Measurements from ENCODE around the gene SCGB1D1. TPM values are rescaled to one million over a fixed set of nuclear protein-coding genes. Genes with fewer than 3 reads are reported as not detected.

Gene SCGB1D1
- total and polyA plus RNA-seq, 12 donors, result not detected

GRCh38 chr11:62142921-62143320 is 47.1 kb upstream of the SCGB1D1 start:
- peaks cover 0 to 3% (median 0%) of the 10 kb centered on the region in 9 donors for H3K4me1 ChIP-seq
- H3K36me3 ChIP-seq, result peaks cover 0 to 99% (median 19%) of the 10 kb centered on the region in 9 donors
- no peak for ATAC-seq
- WGBS, 2 donors, result 38 to 42% methylated on average over 3 of the region's 3 CpGs
- H3K27me3 ChIP-seq, result no peaks in the 10 kb centered on the region
- no peak overlapping the region for H3K27ac ChIP-seq
- H3K9me3 ChIP-seq, result no peaks in the 10 kb centered on the region
- no peak for TF ChIP-seq CTCF (IDR thresholded peaks at IDR 0.05)
- intact Hi-C loops (cut with DNase I), result no loop called here
- DNase-seq, result no peak
- H3K4me3 ChIP-seq, result no peak overlapping the region

- peaks cover 0 to 99% (median 19%) of the 10 kb centered on the region in 9 donors for H3K36me3 ChIP-seq
- H3K4me1 ChIP-seq, result peaks cover 0 to 3% (median 0%) of the 10 kb centered on the region in 9 donors
- TF ChIP-seq CTCF (IDR thresholded peaks at IDR 0.05), result no peak
- no peak for ATAC-seq
- DNase-seq, result no peak
- intact Hi-C loops (cut with DNase I), result no loop called here
- H3K27me3 ChIP-seq, result no peaks in the 10 kb centered on the region
- no peak overlapping the region for H3K4me3 ChIP-seq
- no peak overlapping the region for H3K27ac ChIP-seq
- 95 to 100% methylated on average over 1 of the region's 1 CpG for WGBS, 2 donors
- H3K9me3 ChIP-seq, result no peaks in the 10 kb centered on the region
Observed at GRCh38 chr11:62143727-62144126, 46.3 kb upstream of the SCGB1D1 start.

- Histone ChIP-seq H3K27ac (no peak overlapping the region), H3K4me1 (peaks cover 0 to 3% (median 0%) of the 10 kb centered on the region in 9 donors), H3K36me3 (peaks cover 0 to 99% (median 23%) of the 10 kb centered on the region in 9 donors), H3K9me3 (no peaks in the 10 kb centered on the region), H3K27me3 (no peaks in the 10 kb centered on the region), H3K4me3 (no peak overlapping the region)
- ATAC-seq (no peak), DNase-seq (no peak)
- 96 to 97% methylated on average over 24 of the region's 24 CpGs for WGBS, 2 donors
- TF ChIP-seq CTCF (IDR thresholded peaks at IDR 0.05), result no peak
- intact Hi-C loops (cut with DNase I), result no loop called here
Observed at GRCh38 chr11:62144641-62145255, 45.3 kb upstream of the SCGB1D1 start.

GRCh38 chr11:62145261-62145871 is 44.6 kb upstream of the SCGB1D1 start:
- peaks cover 0 to 99% (median 29%) of the 10 kb centered on the region in 9 donors for H3K36me3 ChIP-seq

More at GRCh38 chr11:62145261-62145871, 44.6 kb upstream of the SCGB1D1 start:
- TF ChIP-seq CTCF (IDR thresholded peaks at IDR 0.05), result no peak
- Histone ChIP-seq H3K27me3 (no peaks in the 10 kb centered on the region), H3K4me3 (no peak overlapping the region), H3K4me1 (peaks cover 0 to 3% (median 0%) of the 10 kb centered on the region in 9 donors), H3K27ac (no peak overlapping the region), H3K9me3 (no peaks in the 10 kb centered on the region)
- no peak for ATAC-seq
- intact Hi-C loops (cut with DNase I), result no loop called here
- DNase-seq, result no peak
- 96 to 97% methylated on average over 11 of the region's 11 CpGs for WGBS, 2 donors

Measured in heart right ventricle (tissue), 16 donors.